Urinary bladder (tissue), 4 donors: Measurements from ENCODE around the gene DOK3. TPM values are rescaled to one million over a fixed set of nuclear protein-coding genes. Genes with fewer than 3 reads are reported as not detected.
A peak's percentile ranks its signal among the peaks of the same experiment; 100 is the strongest.
"Not testable (repeated sequence)": the region's sequence is repeated elsewhere in the genome, so short reads cannot be mapped to it uniquely, and the experiment has no call there.

ENCODE experiments used
- DNase-seq: peaks from one replicate; pipeline ENCODE4 v3.0.0-alpha.2; 2015; ENCODE audit errors: extremely low spot score
- H3K27ac ChIP-seq: one replicate; pipeline ENCODE4 v1.5.1; 2013; ENCODE audit warnings: low read depth, mild to moderate bottlenecking, moderate library complexity
- H3K36me3 ChIP-seq: one replicate; pipeline ENCODE4 v1.6.1; 2013; ENCODE audit warnings: mild to moderate bottlenecking, moderate library complexity; ENCODE audit not compliant: insufficient read depth
- H3K4me1 ChIP-seq: one replicate; pipeline ENCODE4 v1.6.1; 2013; ENCODE audit warnings: mild to moderate bottlenecking, moderate library complexity; ENCODE audit not compliant: insufficient read depth
- H3K4me3 ChIP-seq: one replicate; pipeline ENCODE4 v1.5.1; 2013; ENCODE audit warnings: low read depth, low read length
- WGBS: extraction: QIAGEN DNeasy Blood & Tissue Kit; methylation state at CpG from one replicate; pipeline ENCODE4 v1.1.7; 2013; 5-methylcytosine and 5-hydroxymethylcytosine counted together
- polyA plus RNA-seq: library from polyadenylated mRNA; stranded (reverse); fragments of 200-250 nt; gene quantifications from one replicate; pipeline ENCODE4 v1.2.3, GENCODE V29; 2013
- total RNA-seq: library from RNA; depleted of rRNA; stranded (reverse); fragments of >200 nt; gene quantifications from one replicate; pipeline ENCODE4 v1.2.3, GENCODE V29; 2014
- donor health status: healthy with polysubstance abuse.
- donor health status: healthy.

DOK3 gene
- total and polyA plus RNA-seq, 2 donors: 2.9 to 8.5 TPM

DNA sequence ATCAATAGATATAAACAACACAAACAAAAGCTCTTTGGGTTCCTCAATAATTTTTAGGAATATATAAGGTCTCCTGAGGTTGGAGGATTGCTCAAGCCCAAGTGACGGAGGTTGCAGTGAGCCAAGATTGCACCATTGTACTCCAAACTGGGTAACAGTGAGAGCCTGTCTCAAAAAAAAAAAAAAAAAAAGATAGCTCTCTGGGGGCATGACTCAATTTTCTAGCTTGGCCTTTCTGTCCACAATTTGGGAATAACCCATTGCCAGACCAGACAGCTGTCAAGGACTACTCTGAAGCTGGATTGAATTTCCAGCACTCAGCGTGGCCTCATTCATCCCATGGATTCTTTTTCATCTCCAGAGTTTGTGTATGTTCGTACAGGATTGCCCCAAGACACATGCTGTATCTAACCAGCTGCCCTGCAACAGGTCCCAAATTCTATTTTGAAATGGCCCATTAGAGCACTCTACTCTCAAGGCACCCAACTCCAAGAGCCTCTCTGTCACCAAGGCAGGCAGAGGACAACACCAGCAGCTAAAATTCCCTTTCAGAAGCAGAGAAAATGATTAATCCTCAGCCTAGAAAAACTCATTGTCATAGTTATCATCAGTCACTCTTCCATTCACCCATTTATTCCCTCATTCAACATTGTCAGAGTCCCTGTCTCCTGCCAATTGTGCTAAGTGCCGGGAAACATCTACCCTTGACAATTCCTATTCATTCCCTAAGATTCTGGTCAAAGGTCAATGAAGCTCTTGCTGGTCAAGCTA, 36.0 kb upstream of the DOK3 start:
- H3K36me3 ChIP-seq: no peaks in the 10 kb centered on the region
- no peak overlapping the region for H3K4me3 ChIP-seq
- 72% methylated on average over 4 of the region's 4 CpGs for WGBS
- peaks cover 3% of the 10 kb centered on the region for H3K4me1 ChIP-seq
- no peak for DNase-seq
- peak overlapping the region; percentile 53 for H3K27ac ChIP-seq

DNA sequence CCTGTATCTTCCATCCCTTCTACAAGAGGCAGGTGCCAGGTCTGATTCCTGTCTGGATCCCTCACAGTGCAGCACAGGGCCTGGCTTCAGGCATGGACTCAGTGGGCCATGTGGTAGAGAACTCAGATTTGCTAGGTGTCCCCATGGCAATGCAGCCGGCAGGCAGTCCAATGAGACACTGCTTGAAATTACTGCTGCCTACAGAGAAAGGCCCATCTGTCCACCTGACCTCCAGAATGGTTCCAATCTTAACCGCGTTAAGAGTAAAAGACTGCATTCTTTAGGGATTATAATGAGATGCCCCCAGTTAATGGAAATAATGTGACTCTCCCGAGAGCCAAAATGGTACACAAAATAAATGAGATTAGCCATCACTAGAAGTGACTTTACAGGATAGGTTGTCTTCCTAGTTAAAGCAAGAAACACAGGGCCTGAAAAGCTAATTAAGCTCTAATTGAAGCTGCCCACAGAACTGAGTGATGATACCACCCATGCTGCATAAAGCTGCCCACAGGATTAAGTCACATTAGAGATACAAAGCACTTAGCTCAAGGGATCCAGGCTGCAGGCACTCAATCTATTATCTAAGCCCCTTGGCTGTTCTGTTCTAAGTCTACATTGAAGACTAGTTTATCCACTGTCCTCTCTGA, 33.3 kb upstream of the DOK3 start:
- Histone ChIP-seq H3K27ac (no peak overlapping the region), H3K4me1 (no peaks in the 10 kb centered on the region), H3K36me3 (no peaks in the 10 kb centered on the region), H3K4me3 (no peak overlapping the region)
- 78% methylated on average over 4 of the region's 4 CpGs for WGBS
- DNase-seq: no peak

DNA sequence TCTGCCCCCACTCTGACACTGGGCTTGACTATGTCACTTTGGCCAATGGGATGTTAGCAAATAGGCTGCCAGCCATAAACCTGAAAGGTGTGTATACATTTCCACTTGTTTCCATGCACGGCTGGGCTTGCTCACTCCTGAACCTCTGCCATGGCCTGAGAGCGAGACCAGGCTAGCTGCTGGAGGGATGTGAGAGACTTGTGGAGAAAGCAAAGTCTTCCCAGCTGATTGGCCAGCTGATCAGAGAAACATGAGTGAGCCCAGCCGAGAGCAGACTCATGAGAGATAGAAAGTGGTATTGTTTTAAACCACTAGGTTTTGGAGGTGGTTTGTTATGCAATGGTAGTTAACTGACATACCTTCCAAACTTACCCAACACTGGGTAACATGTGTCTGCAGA, 30.8 kb upstream of the DOK3 start:
- no peak overlapping the region for H3K27ac ChIP-seq
- H3K4me1 ChIP-seq: no peaks in the 10 kb centered on the region
- 76% methylated on average over 3 of the region's 3 CpGs for WGBS
- peaks cover 2% of the 10 kb centered on the region for H3K36me3 ChIP-seq
- no peak overlapping the region for H3K4me3 ChIP-seq
- DNase-seq: no peak

DNA sequence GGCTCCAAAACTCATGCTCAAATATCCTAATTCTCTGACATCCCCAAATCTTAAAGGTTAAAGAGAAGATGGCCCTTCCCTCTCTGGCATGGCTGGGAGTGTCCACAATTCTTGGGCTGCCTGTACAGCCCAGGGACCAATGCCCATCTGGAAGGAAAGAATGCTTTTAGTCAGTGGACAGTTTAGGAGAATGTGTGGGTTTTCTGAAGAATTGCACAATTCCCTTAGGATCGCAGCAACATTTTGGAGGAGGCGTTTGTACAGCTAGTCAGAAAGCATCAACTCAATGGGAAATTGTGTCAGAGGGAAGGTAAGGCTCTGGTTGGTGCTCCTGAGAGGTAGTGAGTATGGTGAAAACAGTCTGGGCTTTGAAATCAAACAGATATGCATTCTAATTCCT, 29.8 kb upstream of the DOK3 start:
- Histone ChIP-seq H3K4me1 (no peaks in the 10 kb centered on the region), H3K4me3 (no peak overlapping the region), H3K36me3 (peaks cover 2% of the 10 kb centered on the region), H3K27ac (no peak overlapping the region)
- 94% methylated on average over 2 of the region's 2 CpGs for WGBS
- no peak for DNase-seq

DNA sequence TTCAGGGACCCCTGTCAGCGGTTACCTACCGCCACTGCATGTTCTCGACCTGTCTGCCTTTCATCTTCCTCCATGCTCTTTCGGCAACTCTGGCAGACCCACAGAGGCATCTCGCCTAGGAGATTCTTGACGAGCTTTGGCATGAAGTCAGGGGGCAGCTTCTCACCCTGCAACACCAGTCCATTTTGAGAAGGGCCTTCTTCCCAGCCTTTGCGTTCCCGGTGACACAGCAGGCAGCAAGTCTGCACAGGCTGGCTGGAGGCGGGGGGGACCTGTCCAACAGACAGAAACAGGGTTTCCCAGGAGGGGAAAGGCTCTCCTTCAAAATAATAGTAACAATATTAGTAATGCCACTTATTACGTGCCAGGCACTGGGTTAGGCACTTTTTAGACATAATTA, 29.2 kb upstream of the DOK3 start:
- DNase-seq: no peak
- H3K4me3 ChIP-seq: no peak overlapping the region
- 91% methylated on average over 10 of the region's 10 CpGs for WGBS
- no peaks in the 10 kb centered on the region for H3K4me1 ChIP-seq
- no peak overlapping the region for H3K27ac ChIP-seq
- H3K36me3 ChIP-seq: peaks cover 2% of the 10 kb centered on the region

DNA sequence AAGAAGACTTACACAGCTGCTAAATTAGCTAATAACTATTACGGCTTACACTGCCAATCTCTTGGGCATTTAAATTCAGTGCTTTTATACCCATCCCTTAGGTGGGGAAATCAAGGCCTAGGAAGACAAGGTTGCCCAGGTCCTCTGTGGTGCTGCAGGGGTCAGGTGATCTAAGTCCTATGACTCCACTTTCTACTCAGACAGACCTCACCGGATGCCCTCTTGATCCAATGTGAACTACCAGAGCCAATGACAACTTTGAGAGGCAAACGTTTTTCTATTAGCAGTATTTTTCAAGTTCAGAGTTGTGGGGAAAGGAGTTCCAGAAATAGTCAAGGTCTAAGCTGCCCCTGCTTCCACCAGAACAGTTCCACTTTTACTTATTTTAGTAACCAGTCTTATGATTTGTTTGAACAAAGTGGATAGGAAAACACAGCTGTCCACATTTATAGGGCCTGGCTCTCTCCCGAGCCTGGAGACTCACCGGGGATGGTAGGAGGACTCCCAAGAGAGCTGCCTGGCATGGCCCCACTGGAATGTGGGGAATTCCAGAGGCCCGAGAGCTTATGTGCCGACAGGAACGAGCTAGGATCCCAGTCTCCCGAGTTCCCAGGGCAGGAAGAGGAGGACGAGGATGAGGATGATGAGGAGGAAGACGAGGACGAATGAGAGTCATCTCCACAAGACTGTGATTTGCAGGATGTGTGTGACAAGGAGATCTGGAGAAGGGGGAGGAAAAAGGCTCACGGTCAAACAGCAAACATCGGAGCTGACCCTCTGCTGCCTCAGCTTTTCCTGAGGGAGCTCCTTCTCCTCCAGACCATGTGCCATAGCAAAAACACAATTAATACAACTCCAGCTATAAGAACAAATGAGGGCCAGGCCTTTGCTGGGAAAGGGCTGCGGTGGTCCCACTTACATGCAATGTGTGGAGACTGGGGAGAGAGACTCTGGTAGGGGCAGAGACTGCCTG, 28.0 kb upstream of the DOK3 start:
- 30% methylated on average over 15 of the region's 15 CpGs for WGBS
- no peak overlapping the region for H3K27ac ChIP-seq
- H3K4me1 ChIP-seq: no peaks in the 10 kb centered on the region
- DNase-seq: no peak
- no peak overlapping the region for H3K4me3 ChIP-seq
- peaks cover 2% of the 10 kb centered on the region for H3K36me3 ChIP-seq

DNA sequence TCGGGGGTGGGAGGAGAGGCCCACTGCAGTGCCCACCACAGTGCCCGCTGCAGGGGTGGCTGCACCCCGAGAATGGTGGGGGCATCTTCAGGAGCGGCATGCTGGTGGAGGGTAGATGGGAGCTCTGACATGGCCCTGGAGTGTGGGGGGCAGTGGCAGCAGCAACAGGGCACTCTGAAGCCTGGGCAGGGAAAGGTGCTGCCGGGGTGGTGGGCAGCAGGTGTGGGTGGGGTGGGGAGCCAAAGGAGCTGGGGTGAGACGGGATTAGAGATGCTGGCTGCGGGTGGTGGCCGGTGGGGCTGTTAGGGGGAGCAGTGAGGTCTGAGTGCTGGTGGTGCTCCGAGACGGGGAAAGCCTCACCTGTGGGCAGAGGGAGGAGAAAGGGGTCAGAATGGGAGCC, 26.8 kb upstream of the DOK3 start:
- Histone ChIP-seq H3K4me1 (no peaks in the 10 kb centered on the region), H3K4me3 (no peak overlapping the region), H3K36me3 (peaks cover 2% of the 10 kb centered on the region), H3K27ac (no peak overlapping the region)
- WGBS: 91% methylated on average over 10 of the region's 10 CpGs
- DNase-seq: no peak

DNA sequence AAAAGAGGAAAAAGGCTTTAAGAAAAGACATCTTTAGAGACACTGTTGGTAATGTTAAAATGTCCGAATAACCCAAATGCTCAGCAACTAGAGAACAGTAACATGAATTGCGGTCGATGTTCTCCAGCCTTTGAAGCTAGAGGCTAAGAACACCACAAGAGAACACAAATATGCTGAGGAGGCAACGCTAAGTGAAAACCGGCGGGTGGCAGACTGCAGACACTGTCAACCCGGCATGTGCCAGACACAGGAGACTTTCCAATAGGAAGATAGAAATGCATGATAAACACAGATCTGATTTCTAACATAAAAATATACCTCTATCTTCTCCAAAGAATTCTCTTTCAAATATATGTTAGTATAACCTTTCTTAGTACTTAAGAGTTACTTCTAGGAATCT, 25.5 kb upstream of the DOK3 start:
- Histone ChIP-seq H3K36me3 (peaks cover 2% of the 10 kb centered on the region), H3K27ac (no peak overlapping the region), H3K4me1 (no peaks in the 10 kb centered on the region), H3K4me3 (no peak overlapping the region)
- WGBS: 94% methylated on average over 7 of the region's 7 CpGs
- DNase-seq: no peak

DNA sequence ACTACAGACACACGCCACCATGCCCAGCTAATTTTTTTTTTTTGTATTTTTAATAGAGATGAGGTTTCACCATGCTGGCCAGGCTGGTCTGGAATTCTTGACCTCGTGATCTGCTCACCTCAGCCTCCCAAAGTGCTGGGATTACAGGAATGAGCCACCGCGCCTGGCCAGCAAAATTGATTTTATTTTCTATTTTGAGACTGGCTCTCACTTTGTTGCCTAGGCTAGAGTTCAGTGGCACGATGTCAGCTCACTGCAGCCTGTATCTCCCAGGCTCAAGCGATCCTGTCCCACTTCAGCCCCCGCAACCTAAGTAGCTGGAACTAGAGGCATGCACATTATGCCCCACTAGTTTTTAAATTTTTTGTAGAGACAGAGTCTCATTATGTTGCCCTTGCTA, 24.8 kb upstream of the DOK3 start:
- 98% methylated on average over 7 of the region's 7 CpGs for WGBS
- not testable (repeated sequence) for H3K4me3 ChIP-seq, DNase-seq, H3K4me1 ChIP-seq, H3K36me3 ChIP-seq, H3K27ac ChIP-seq

DNA sequence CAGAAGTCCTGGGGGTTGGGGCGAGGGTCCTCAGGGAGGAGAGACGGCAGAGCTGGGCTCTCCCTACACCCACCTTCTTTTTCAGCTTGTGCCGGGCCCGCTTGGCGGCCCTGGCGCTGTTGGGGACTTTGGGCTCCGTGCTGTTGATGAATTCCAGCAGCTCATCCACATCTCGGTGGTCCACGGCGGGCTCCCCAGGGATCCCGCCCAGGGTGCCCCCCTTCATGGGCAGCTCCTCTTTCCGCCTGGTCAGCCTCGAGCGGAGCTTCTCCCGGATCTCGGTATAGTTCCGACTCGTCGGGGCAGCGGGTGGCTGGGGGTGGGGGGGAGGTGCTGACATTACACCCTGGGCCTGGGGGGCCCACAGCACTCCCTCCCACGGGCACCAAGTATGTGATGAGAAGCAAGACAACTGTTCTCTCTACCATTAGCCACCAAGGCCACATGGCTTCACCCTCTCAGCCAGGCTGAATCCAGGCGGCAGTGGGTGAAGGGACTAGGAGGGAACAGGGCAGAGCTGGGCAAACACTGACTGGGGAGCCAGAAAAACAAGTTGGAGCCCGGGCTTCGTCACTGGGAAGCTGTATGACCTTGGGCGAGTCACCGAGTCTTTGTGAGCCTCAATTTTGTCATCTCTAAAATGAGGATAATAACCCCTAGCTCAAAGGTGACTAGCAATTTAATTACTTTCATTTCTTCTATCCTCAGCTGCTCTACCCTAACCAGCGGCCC, 21.7 kb upstream of the DOK3 start:
- WGBS: 90% methylated on average over 27 of the region's 27 CpGs
- no peak overlapping the region for H3K27ac ChIP-seq
- DNase-seq: no peak
- H3K4me3 ChIP-seq: no peak overlapping the region
- H3K4me1 ChIP-seq: no peaks in the 10 kb centered on the region
- H3K36me3 ChIP-seq: no peaks in the 10 kb centered on the region

DNA sequence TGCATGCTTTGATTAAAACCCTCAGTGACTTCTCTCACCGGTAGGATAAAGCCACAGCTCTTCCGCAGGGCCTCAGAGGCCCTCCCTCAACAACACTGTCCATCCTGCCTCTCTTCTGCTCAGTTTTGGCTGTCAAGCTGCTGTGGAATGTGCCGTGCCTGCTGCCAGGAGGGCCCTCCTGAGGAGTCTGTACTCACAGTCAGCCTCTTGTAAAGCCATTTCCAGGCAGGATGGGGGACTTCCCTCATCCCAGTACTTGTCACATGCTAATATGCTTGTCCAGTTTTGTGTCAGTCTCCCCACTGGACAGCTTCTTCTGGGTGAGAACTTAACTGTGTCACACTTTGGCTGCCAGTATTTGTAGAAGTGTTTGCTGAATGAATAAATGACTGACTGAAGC, 21.0 kb upstream of the DOK3 start:
- Histone ChIP-seq H3K36me3 (no peaks in the 10 kb centered on the region), H3K4me3 (no peak overlapping the region), H3K27ac (no peak overlapping the region), H3K4me1 (no peaks in the 10 kb centered on the region)
- 75% methylated on average over 3 of the region's 3 CpGs for WGBS
- DNase-seq: no peak

DNA sequence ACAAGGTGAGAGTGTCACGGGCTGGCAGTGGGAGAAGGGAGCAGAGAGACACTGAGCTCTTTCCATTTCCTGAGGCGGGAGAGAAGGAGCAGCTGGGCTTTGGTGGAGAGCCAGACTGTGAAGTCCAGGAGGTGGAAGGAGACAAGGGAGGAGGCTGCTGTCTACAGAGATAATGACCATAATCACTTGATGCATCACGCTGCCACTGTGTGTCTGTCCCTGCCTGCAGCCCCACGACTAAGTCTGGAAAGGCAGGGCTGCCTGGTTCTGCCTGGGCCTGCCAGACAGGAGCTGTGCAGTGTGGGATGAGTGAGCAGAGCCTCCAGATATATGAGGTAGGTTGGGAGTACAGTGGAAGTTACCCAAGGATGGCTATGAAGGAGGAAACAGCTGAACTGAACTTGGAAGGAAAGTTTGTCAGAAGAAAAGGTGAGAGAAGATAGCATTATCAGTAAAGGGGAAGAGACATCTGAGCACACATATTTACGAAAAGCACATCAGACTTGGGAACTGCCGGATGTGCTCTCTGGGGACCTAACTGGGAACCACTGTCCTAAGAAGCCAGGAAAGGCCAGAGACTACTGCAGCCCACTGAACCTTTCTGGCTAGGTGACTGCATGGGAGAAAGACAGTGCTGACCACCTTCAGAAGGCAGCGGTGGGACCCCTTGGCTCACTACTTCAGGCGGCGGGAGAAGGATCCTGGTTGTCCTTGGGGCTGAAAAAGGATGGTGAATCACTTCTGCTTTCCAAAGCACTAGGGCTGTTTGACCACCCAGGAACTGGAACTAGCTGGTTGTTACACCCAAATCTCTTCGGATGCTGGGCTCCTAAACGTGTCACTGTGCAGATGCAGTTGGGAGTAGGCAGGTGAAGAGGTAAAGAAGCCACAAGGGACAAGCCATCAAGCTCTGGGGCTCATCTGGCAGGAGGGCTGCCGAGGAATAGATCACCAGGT, 19.9 kb upstream of the DOK3 start:
- Histone ChIP-seq H3K27ac (no peak overlapping the region), H3K4me3 (no peak overlapping the region), H3K36me3 (no peaks in the 10 kb centered on the region), H3K4me1 (no peaks in the 10 kb centered on the region)
- WGBS: 85% methylated on average over 12 of the region's 12 CpGs
- no peak for DNase-seq
